Measurements from ENCODE around the gene CYB5D1. TPM values are rescaled to one million over a fixed set of nuclear protein-coding genes. Genes with fewer than 3 reads are reported as not detected.
A peak's percentile ranks its signal among the peaks of the same experiment; 100 is the strongest.

CYB5D1 gene
- total RNA-seq, 1 experiment from 2014 or later, result 18.0 TPM

DNA sequence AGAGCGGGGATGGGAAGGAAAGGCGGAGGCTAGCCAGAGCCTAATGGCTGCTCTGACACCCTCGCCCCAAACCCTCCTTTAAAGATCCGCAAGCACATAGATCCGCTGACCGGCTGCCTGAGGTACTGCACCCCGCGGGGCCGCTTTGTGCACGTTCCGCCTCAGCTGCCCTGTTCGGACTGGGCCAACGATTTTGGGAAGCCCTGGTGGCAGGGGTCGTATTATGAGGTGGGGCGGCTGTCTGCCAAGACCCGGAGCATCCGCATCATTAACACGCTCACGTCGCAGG lies 663 bp downstream of the CYB5D1 start:
- H3K4me1 Mint-ChIP-seq, result peaks cover 22 to 25% of the 10 kb centered on the region in 2 experiments
- Histone ChIP-seq H3T11ph (ENCODE audit: low read length) (no peak overlapping the region), H3K56ac (ENCODE audit: insufficient read length, low read depth, low read length) (no peak overlapping the region), H2AK5ac (ENCODE audit: insufficient read length, low read length) (no peak overlapping the region), H4K91ac (ENCODE audit: insufficient read length, low read depth, low read length) (no peak overlapping the region), H3K4ac (ENCODE audit: low read depth, low read length) (no peak overlapping the region), H4K20me1 (ENCODE audit: control insufficient read depth, insufficient read depth, insufficient read length) (no peaks in the 10 kb centered on the region), H3K9ac (ENCODE audit: extremely low read depth, insufficient read length, low read length) (peak overlapping the region; percentile 40), H3K27me3 (ENCODE audit: insufficient read depth, low read length) (peaks cover 15% of the 10 kb centered on the region; the same call in 1 of the 2 replicates), H2AFZ (ENCODE audit: low read length) (no peak overlapping the region), H2BK120ac (ENCODE audit: low read depth, low read length, poor library complexity, severe bottlenecking) (no peak overlapping the region), H3K18ac (ENCODE audit: insufficient read length, low read depth, low read length) (no peak overlapping the region), H2BK12ac (ENCODE audit: insufficient read length, low read depth, low read length) (no peak overlapping the region), H4K8ac (replicated peaks; ENCODE audit: insufficient read length, low read depth, low read length) (no peak overlapping the region), H4K5ac (ENCODE audit: insufficient read length, low read depth, low read length) (no peak overlapping the region), H2BK15ac (ENCODE audit: low read depth, low read length) (no peak overlapping the region), H3K79me1 (ENCODE audit: insufficient read depth, low read depth, low read length, poor library complexity, severe bottlenecking) (no peaks in the 10 kb centered on the region), H3K27ac (ENCODE audit: insufficient read length, low read depth, low read length) (no peak overlapping the region), H3K4me1 (ENCODE audit: insufficient read depth, low read length) (no peaks in the 10 kb centered on the region; the same call in 1 of the 2 replicates), H3K9me3 (ENCODE audit: control insufficient read depth, low read depth, low read length) (no peaks in the 10 kb centered on the region), H2BK20ac (ENCODE audit: low read depth, low read length, poor library complexity, severe bottlenecking) (no peak overlapping the region), H3K14ac (ENCODE audit: insufficient read depth, low read length) (peak overlapping the region; percentile 9; the same call in 1 of the 2 replicates), H3K4me2 (ENCODE audit: insufficient read depth, insufficient read length, low read length) (peak overlapping the region; percentile 97), H2BK5ac (ENCODE audit: insufficient read length, low read length) (no peak overlapping the region), H3K79me2 (ENCODE audit: insufficient read depth, low read length) (no peaks in the 10 kb centered on the region), H3K23me2 (ENCODE audit: insufficient read length, low read depth, low read length, poor library complexity, severe bottlenecking) (peaks cover 29% of the 10 kb centered on the region), H3K23ac (ENCODE audit: insufficient read length, low read depth, low read length) (no peak overlapping the region)
- H3K4me3 Mint-ChIP-seq, result no peak overlapping the region
- TF ChIP-seq, protein P1, sequence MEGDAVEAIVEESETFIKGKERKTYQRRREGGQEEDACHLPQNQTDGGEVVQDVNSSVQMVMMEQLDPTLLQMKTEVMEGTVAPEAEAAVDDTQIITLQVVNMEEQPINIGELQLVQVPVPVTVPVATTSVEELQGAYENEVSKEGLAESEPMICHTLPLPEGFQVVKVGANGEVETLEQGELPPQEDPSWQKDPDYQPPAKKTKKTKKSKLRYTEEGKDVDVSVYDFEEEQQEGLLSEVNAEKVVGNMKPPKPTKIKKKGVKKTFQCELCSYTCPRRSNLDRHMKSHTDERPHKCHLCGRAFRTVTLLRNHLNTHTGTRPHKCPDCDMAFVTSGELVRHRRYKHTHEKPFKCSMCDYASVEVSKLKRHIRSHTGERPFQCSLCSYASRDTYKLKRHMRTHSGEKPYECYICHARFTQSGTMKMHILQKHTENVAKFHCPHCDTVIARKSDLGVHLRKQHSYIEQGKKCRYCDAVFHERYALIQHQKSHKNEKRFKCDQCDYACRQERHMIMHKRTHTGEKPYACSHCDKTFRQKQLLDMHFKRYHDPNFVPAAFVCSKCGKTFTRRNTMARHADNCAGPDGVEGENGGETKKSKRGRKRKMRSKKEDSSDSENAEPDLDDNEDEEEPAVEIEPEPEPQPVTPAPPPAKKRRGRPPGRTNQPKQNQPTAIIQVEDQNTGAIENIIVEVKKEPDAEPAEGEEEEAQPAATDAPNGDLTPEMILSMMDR (conservative IDR thresholded peaks at IDR 0.05), result peak; percentile 44; the same call in 1 of the 3 replicates
- peak; percentile 80 for DNase-seq
- no CpG with 5 or more reads among the region's 20 CpGs for WGBS (ENCODE audit: extremely low coverage, insufficient read length, low lambda C conversion rate)
- H3K27me3 Mint-ChIP-seq (ENCODE audit: low read depth), result peaks cover 10% of the 10 kb centered on the region
- no peak overlapping the region; a peak in 1 of 7 replicates for H3K27ac Mint-ChIP-seq
- H3K9me3 Mint-ChIP-seq, result 0 out of 5 replicates have a peak, but pooled peaks cover 0 to 3% of the 10 kb centered on the region in 2 experiments
- peaks cover 0 to 21% (median 5%) of the 10 kb centered on the region in 3 experiments; a peak in 3 of 7 replicates for H3K36me3 Mint-ChIP-seq (ENCODE audit: insufficient read depth in 1 of 3, low read depth in 3 of 3)
